Suppressor macrophage treated with lipopolysaccharide for 1 hour (primary cell): ENCODE data around the gene KCTD2.

Experiments
- DNase-seq, 3 donors: peaks; one replicate each; pipeline ENCODE4 v3.0.0-alpha.2; 2020 to 2022

The KCTD2 gene

DNA sequence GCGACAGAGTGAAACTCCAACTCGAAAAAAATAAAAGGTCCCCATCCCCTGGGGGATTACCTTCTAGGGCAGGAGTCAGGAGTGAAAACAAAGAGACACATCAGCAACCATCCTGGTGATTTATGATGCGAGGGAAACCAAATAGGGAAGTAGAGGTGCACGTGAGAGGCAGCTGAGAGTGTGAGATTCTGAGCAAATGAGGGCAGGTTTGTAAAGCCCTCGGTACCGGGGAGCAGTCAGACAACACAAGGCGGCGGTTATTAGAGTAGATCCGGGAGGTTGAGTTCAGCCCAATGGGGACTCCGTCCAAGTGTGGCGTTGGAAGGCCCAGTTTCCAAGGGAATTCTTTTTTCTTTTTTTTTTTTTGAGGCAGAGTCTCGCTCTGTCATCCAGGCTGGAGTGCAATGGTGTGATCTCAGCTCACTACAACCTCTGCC is 55.4 kb downstream of the KCTD2 start:
- DNase-seq: peak; percentile 64 to 68 (median 68)

DNA sequence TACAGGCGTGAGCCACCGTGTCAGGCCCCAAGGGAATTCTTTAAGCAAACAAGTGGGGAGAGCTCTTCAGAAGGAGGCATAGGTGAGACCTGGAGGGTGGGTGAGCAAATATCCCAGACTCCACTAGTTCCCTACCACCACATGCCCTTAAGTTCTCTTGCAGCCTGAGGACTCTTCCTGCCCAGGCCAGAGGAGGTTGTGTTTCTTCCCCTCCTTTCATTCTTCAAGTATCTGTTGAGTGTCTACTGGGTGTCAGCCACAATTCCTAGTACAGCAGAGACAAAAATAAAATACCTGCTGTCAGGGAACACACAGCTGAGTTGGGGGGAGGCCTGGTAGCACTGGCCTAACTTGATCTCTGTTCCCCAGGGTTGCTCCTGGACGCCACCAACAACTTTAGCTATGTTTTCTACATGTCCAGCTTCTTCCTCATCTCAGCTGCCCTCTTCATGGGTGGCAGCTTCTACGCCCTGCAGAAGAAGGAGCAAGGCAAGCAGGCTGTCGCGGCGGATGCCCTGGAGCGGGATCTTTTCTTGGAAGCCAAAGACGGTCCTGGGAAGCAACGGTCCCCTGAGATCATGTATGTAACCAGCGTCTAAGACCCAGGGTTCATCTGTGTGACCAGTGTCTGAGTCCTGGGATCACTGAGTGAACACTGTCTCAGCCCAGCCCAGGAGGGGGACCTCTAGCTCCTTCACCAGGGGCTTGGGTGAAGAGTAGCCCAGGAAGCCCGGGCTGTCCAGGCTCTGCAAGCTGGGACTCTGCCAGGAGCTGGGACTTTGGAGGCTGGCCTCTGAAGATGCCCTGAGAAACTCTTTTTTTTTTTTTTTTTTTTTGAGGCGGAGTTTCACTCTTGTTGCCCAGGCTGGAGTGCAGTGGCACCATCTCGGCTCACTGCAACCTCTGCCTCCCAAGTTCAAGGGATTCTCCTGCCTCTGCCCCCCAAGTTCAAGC is 56.9 kb downstream of the KCTD2 start:
- no peak for DNase-seq

DNA sequence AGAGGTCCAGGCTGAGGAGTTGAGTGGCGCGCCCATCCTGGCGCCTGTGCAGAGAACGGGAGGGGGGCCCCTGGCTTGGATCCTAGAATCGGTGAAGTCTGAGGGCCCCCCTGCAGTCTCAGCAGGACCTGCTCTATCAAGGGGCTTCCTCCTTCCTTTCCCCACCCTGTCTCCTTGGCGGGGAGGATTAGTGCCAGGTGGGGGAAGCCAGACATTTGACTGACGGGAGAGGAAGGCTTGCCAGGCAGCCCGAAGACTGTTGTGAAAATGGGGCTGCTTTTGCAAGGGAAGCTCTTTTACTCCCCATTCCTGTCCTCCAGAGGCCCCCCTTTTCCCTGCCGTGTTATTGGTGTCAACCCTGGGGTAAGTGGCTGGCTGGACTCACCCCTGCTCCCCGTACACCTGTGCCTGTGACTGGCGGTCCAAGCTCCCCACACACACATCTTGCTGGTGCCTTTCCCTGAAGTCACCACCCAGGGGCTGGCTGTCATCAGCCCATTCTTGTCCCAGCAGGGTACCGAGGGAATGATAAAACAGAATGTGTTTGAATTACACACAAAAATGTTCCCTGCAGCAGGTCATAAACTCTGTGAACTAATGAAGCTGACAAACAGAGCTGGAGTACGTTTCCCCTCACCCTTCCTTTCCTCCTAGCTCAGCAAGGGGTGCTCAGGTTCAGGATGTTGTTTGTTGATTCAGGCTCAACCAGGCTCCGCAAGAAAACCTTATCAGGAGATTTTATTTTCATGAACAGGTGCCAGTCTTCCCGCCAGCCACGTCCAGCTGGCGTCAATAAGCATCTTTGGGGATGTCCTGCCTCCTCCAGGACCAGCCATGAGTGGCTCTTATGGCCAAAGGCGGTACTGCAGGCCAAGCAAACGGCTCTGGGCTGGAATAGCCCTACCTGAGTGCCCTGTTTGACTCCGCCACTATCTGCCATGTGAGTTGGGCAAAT is 58.4 kb downstream of the KCTD2 start:
- peak; percentile 48 to 62 (median 51) for DNase-seq

DNA sequence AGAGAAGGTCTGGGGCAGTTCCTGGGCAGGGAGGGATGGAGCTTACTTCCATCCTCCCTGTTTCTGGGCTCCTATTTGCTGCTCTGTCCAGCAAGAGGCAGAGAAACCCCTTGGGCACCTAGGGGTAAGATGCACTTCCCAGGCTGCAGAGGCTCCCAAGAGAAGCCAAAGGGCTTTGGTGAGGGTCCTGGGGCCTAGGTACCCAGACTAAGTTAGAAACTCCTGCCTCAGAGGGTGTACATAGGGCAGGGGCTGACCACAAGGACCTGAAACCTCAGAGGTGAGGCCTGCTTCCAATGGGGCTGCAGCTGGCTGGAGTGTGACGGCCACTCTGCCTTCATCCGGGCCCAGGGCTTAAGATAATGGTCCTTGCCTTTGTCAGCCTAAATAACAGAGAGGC is 61.2 kb downstream of the KCTD2 start:
- no peak for DNase-seq

DNA sequence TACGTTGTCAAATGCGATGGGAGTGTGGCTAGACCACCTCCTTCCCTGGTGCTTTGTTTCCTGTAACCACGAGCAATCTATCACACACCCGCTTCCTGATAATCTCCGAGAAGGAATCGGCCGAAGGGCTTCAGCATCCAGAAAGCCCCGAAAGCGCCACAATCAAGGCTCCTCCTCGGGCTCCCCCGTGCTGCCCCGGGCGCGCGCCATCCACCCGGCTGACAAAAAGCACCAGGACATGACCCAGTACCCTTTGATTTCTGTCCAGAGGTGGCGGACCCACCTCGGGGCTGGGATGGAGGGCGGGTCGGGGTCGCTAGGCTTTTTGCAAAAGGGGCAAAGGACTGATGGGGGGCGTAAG is 62.0 kb downstream of the KCTD2 start:
- DNase-seq: peak in 2 of 3 donors; percentile 22 to 47

DNA sequence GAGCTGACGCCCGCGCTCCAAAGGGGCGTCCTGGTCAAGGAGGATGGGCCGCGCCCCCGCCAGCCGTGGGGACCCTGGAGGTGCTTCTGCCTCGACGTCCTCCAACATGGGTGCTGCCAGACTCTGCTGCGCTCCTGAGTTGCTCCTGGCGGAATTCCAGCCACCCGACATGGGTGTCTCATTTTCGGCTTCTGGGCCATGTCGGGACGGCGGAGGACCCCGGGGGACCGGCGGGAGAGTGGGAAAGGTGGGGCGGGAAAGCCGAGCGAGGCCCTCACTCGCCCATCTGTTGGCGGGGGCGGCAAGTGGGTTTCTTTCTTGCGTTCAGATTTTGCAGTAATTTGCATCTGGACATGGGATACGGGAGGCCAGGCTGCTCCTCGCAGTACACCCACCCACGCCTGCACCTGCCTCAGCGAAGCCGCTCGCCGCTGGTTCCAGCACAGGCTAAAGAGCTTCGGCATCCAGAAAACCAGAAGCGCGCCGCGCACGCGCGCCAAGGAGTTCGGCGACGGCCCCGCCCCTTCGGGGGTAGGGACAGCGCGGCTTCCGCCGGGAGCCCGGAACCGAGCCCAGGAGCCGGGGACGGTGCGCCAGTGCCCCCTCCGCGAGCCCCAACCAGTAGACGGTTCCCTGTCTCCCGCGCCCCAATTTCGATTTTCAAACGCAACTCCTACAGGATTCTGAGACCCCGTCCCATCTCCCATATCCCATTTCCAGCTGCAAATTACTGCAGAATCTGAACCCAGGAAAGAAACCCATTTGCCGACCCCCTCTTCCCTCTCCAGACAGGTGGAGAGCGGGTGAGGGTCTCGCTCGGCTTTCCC is 62.6 kb downstream of the KCTD2 start, which contains the start of gene ARMC7:
TSS of gene ARMC7 (plus strand) at position 563 of the 827 bp plus-strand sequence. CDS start 320 bp downstream, outside the sequence.
- peak; percentile 92 to 97 (median 95) for DNase-seq

DNA sequence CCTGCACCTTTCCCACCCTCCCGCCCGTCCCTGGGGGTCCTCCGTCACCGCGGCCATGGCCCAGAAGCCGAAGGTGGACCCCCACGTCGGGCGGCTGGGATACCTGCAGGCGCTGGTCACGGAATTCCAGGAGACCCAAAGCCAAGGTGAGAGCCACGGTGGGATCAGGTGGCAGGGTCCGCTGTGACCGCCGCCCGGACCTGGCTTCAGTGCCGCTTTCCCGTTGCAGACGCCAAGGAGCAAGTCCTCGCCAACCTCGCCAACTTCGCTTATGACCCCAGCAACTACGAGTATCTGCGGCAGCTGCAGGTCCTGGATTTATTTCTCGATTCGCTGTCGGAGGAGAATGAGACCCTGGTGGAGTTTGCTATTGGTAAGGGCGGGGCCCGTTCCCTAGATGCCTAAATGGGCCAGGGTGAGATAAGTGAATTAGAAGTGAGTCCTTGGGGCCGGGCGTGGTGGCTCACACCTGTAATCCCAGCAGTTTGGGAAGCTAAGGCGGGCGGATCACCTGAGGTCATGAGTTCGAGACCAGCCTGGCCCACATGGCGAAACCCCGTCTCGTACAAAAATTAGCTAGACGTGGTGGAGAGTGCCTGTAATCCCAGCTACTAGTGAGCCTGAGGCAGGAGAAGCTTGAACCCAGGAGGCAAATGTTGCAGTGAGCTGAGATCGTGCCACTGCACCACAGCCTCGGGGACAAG is 63.4 kb downstream of the KCTD2 start:
- DNase-seq: peak; percentile 28 to 45 (median 32)

DNA sequence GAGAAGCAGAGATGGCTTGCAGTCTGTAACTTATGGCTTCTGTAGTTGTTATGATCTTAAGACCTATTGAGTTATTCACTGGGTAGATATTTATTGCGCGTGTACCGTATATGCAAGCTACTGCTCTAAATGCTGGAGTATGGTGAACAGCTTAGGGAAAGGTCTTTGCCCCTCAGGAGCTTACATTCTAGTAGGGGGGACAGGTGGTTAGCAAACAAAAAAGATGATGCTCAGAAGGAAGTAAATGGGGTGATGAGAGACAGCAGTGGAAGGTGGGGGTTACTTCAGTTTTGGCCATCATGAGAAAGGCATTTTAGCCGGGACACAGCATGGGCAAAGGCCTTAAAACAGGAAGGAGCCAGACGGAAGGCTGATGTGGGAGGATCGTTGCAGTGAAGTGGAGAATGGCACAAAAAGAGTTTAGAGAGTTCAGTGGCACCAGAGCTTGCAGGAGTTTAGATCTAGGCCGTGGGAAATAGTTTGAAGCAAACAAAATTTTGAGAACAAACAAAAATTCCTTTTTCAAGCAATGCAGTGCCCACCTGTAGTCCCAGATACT is 64.8 kb downstream of the KCTD2 start:
- DNase-seq: peak; percentile 29 to 44 (median 35)

DNA sequence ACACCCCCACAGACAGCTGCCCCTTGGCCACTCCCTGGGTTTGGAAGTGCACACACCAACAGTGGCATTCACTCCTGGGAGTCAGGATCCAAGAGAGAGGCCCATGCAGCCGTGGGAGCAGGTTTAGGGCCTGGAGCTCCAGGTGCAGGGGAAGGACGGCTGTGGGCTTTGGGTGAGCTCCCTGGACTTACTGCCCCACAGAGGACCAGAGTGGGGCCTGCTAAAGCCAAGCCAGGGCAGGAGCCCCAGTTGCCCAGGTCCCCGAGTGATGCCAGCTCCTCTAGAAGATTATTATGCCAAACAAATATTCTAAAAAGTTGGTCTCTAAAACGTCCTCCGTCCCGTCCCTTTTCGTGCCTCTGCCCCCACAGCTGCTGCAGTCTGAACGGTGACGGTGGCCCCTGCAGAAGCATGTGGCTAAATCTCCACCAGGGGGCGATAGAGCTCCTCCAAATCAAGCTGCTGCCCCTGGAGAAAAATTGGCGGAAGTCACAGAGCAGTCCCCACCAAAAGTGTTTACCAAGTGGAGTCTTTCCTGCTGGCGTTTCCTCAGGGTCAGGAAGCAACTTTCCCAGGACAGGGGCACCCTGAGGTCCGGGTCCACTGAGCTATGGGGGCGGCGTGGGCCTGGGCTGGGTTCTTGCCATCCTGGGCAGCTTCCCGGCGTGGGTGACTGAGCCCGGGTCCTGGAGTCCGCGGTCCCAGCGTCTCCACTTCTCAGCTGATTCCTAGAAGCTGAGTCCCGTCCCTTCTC is 67.0 kb downstream of the KCTD2 start:
- DNase-seq: peak; percentile 93 to 95 (median 95)

DNA sequence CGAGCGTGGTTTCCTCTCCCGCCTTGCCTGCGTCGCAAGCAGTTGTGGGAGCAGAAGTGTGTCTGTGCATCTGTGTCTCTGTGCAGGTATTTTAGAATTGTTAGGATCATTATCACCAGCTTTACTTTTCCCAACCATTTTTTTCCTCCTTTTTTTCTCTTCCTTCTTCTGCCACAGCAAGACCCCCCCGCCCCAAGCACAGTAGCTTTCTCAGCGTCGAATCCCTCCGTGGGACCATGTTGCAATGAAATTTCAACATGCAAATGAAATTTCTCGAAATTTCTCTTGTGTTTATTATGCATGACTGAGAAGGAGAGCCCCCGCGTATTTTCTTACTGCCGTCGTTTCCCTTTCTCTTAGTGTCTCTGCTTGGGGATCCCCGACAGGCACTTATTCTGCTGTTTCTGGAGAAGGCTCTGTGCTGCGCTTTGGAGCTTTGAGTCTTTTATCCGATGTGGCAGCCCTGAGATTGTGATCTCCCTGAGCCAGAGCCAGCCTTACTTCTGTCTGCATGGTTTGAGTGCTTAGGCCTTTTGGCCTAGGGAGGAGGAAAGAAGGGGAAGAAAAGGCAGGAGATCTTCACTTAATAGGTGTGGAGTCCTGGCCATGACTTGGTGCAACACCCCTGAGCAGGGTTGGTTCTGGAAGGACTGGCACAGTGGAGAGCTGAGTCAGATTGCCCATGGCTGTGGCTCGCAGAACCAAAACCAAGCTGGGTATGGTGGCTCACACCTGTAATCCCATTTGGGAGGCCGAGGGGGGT is 67.7 kb downstream of the KCTD2 start:
- peak; percentile 52 to 65 (median 63) for DNase-seq
